ENCODE results near the gene SLC35E3.
"Not testable (repeated sequence)": the region's sequence is repeated elsewhere in the genome, so short reads cannot be mapped to it uniquely, and the experiment has no call there.

SLC35E3 gene

GRCh38 chr12:68814490-68815231 is 68.7 kb downstream of the SLC35E3 start:
- no peak for DNase-seq

- DNase-seq, result no peak
Measured at GRCh38 chr12:68815232-68815927, 69.4 kb downstream of the SLC35E3 start.

GRCh38 chr12:68815928-68816800 is 70.2 kb downstream of the SLC35E3 start:
- no peak for DNase-seq

- DNase-seq, result not testable (repeated sequence)
Measured at GRCh38 chr12:68819481-68819880, 73.5 kb downstream of the SLC35E3 start.

GRCh38 chr12:68821357-68822188 is 75.6 kb downstream of the SLC35E3 start:
- DNase-seq, result no peak

GRCh38 chr12:68823696-68824095 is 77.7 kb downstream of the SLC35E3 start:
- no peak for DNase-seq

- DNase-seq, result no peak
Measured at GRCh38 chr12:68824131-68824530, 78.2 kb downstream of the SLC35E3 start.

- no peak for DNase-seq
Measured at GRCh38 chr12:68824597-68825250, 78.7 kb downstream of the SLC35E3 start.

- DNase-seq, result no peak
Measured at GRCh38 chr12:68825569-68826217, 79.7 kb downstream of the SLC35E3 start.

- DNase-seq, result no peak
Measured at GRCh38 chr12:68827895-68828671, 82.1 kb downstream of the SLC35E3 start.

GRCh38 chr12:68828672-68829068 is 82.7 kb downstream of the SLC35E3 start:
- DNase-seq, result no peak

Measured in NCI-H446 (cell line).